Tibial artery (tissue), 4 donors: ENCODE measurements around the gene UVRAG.

Experiments used
- DNase-seq, 2 donors: peaks; one replicate each; pipeline ENCODE4 v3.0.0-alpha.2; 2019
- H3K27ac ChIP-seq, 2 donors: fragments of 200-600 bp; sonication (generic) in 1 of 2; 1 replicate in 1 of 2; 2 replicates in 1 of 2; pipeline ENCODE4 v1.5.1; 2018 to 2019; ENCODE audit warnings: mild to moderate bottlenecking in 1 of 2
- H3K27me3 ChIP-seq, 2 donors: fragments of 200-600 bp; sonication (generic) in 1 of 2; one replicate each; pipeline versions ENCODE4 v1.5.1 to v1.6.0; 2016 to 2019
- H3K36me3 ChIP-seq, 3 donors: fragments of 200-600 bp; sonication (generic) in 2 of 3; one replicate each; pipeline ENCODE4 v1.5.1; 2016 to 2019; ENCODE audit warnings: mild to moderate bottlenecking in 2 of 3
- H3K4me1 ChIP-seq, 4 donors: fragments of 200-600 bp; sonication (generic) in 2 of 4; 1 replicate in 3 of 4; 2 replicates in 1 of 4; pipeline ENCODE4 v1.5.1; 2016 to 2019
- H3K4me3 ChIP-seq, 2 donors: fragments of 200-600 bp; sonication (generic) in 1 of 2; 1 replicate in 1 of 2; 2 replicates in 1 of 2; pipeline ENCODE4 v1.5.1; 2018 to 2019; ENCODE audit warnings: mild to moderate bottlenecking in 2 of 2
- H3K9me3 ChIP-seq, 3 donors: fragments of 200-600 bp; sonication (generic) in 1 of 3; one replicate each; pipeline ENCODE4 v1.5.1; 2016 to 2019
- intact Hi-C: fragments of 100-400 bp; cut with DNase I; formaldehyde crosslinking; loops from one replicate; pipeline ENCODE4 v1.15.0; 2023; ENCODE audit warnings: low total_unique reads
- TF ChIP-seq, protein P1 (sequence below), 2 experiments: fragments of 200-600 bp in 1 of 2; fragments of 450-650 bp in 1 of 2; IDR thresholded peaks; one replicate each; pipeline ENCODE4 v1.5.1; 2017 to 2019; ENCODE audit warnings: antibody characterized with exemption in 2 of 2, mild to moderate bottlenecking in 1 of 2, moderate library complexity in 1 of 2

The UVRAG gene

DNA sequence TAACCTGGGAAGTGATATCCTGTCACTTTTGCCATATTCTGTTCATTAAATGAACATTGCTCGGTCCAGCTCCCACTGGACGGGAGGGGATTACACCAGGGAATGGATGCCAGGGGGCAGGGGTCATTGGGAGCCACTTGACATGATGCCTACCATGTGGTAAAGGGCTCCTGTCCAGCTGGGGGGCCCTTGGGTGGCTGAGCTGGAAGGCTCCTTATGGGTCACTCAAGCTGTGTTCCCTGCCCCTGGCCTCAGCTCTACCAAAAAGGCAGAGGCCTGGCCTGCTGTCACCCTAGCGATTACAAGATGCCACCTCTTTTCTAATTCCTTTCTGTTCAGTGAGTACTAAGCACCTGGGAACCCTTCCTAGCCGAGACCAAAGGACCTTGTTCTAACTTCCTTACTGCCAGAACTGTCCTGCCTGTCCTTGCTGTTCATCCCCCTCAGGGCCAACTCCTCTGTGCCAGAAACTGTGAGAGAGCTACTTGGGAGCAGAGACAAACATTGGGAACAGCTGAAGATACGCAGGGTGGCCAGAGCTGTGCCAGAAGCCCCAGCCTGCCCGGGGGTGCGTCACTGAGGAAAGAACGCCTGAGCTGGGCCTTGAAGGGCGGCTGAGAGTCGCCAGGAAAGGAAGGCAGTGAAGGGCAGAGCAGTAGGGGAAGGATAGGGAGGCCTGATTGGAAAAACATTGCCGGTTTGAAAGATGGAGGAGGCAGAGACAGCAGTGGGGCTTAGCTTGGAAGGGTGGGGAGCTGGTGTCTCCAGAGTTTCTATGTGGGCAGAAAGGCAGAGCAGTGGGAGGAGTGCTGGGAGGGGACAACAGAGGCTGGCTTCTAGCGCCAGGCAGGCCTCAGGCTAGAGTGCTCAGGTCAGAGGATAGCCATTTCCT lies 12.7 kb upstream of the UVRAG start:
- no peaks in the 10 kb centered on the region for H3K9me3 ChIP-seq
- no peaks in the 10 kb centered on the region for H3K36me3 ChIP-seq
- intact Hi-C loops: loop anchor here (2.0 kb wide), 1 partner anchor 65 kb away; no protein-coding TSS in a partner anchor

DNA sequence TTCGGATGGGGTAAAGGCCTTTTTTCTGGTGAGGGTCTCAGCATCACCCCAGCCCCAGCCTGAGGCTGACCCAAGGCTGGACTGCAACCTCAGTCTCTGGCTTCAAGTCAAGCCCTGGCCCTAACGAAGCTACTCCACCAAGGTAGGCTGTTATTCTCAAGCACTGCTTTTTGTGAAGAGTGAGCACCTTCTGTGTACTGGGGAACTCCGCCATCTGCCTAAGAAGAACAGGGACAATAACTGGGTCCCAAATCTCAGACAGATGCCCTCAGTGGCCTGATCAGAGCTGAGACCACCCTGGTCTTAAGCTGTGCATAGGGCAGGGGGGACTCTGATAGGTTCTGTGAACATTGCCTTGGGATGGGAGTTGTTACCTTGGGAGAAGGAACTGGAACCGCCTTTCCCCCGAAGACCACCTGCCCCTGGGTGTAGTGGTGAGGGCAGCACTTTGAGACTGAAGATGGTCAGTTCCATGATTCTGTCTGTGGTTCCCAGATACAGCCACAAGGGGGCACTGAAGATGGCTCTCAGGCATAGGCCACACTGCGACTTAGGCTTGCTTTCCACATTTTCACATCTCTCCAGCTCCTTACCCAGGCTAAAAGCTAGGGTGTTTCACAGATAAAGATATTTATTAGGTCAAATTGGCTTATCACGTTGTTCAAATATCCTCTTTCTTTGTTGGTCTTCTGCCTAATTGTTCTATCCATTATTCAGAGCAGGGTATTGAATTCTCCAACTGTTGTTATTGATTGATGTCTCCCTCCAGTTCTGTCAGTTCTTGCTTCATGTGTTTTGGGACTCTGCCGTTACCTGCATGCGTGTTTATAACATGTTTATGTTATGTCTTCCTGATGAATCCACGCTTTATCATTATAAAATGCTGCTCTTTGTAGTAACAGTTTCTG lies 11.8 kb upstream of the UVRAG start:
- H3K4me1 ChIP-seq: peaks cover 0 to 14% (median 0%) of the 10 kb centered on the region in 4 donors
- H3K9me3 ChIP-seq: no peaks in the 10 kb centered on the region
- H3K27ac ChIP-seq: no peak overlapping the region
- no peaks in the 10 kb centered on the region for H3K27me3 ChIP-seq
- TF ChIP-seq, protein P1, sequence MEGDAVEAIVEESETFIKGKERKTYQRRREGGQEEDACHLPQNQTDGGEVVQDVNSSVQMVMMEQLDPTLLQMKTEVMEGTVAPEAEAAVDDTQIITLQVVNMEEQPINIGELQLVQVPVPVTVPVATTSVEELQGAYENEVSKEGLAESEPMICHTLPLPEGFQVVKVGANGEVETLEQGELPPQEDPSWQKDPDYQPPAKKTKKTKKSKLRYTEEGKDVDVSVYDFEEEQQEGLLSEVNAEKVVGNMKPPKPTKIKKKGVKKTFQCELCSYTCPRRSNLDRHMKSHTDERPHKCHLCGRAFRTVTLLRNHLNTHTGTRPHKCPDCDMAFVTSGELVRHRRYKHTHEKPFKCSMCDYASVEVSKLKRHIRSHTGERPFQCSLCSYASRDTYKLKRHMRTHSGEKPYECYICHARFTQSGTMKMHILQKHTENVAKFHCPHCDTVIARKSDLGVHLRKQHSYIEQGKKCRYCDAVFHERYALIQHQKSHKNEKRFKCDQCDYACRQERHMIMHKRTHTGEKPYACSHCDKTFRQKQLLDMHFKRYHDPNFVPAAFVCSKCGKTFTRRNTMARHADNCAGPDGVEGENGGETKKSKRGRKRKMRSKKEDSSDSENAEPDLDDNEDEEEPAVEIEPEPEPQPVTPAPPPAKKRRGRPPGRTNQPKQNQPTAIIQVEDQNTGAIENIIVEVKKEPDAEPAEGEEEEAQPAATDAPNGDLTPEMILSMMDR (IDR thresholded peaks at IDR 0.05): peak; percentile 89 to 93
- no peaks in the 10 kb centered on the region for H3K36me3 ChIP-seq
- intact Hi-C loops: loop anchor here (2.0 kb wide), 1 partner anchor 64 kb away; no protein-coding TSS in a partner anchor
- H3K4me3 ChIP-seq: no peak overlapping the region
- peak; percentile 80 to 81 for DNase-seq

More for the DNA sequence above, 12.7 kb upstream of the UVRAG start:
- DNase-seq: no peak
- H3K4me1 ChIP-seq: peaks cover 0 to 14% (median 0%) of the 10 kb centered on the region in 4 donors
- H3K27ac ChIP-seq: no peak overlapping the region
- no peaks in the 10 kb centered on the region for H3K27me3 ChIP-seq
- H3K4me3 ChIP-seq: no peak overlapping the region
- TF ChIP-seq, protein P1 (IDR thresholded peaks at IDR 0.05): no peak

DNA sequence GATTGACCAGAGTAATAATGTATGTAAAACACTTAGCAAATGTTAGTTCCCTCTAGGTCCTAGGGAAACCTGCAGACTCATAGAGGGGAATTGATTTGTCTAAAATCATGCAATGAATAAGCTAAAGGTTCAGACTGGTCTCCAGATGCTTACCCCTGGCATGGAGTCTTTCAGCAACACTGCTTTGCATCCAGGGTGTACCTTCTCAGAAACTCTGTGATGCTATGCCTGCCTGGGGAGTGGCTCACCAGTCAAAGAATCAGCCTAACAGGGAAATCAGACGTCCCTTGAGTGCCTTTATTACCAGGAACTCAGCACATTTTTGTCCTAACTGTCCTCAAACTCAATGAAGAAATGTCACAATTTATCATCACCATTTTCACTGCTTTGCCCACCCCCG lies 5.9 kb upstream of the UVRAG start:
- TF ChIP-seq, protein P1 (IDR thresholded peaks at IDR 0.05): no peak
- no peak overlapping the region for H3K27ac ChIP-seq
- intact Hi-C loops: no loop called here
- DNase-seq: no peak
- peaks cover 0 to 6% (median 2%) of the 10 kb centered on the region in 4 donors for H3K4me1 ChIP-seq
- H3K9me3 ChIP-seq: no peaks in the 10 kb centered on the region
- H3K36me3 ChIP-seq: no peaks in the 10 kb centered on the region
- H3K4me3 ChIP-seq: no peak overlapping the region
- H3K27me3 ChIP-seq: no peaks in the 10 kb centered on the region

DNA sequence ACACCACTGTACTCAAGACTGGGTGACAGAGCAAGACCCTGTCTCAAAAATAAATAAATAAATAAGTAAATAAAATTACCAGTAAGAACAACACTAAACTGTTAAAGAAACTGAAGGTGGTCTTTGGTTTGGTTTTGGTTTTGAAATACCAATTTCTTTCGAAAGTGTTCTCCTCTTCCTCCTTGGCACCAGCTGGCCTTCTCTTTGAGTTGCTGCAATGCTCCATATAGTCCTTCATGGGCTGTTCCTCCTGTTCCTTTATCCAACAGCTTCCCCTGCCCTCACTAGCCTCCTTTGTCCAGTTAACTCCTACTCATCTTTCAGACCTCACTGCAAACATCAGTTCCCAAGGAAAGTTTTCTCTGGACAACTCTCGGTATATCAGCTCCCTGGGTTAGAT lies 5.0 kb upstream of the UVRAG start:
- H3K4me1 ChIP-seq: peaks cover 0 to 8% (median 3%) of the 10 kb centered on the region in 4 donors
- H3K27ac ChIP-seq: no peak overlapping the region
- H3K36me3 ChIP-seq: no peaks in the 10 kb centered on the region
- H3K9me3 ChIP-seq: no peaks in the 10 kb centered on the region
- DNase-seq: no peak
- H3K27me3 ChIP-seq: no peaks in the 10 kb centered on the region
- TF ChIP-seq, protein P1 (IDR thresholded peaks at IDR 0.05): no peak
- no peak overlapping the region for H3K4me3 ChIP-seq
- intact Hi-C loops: no loop called here

DNA sequence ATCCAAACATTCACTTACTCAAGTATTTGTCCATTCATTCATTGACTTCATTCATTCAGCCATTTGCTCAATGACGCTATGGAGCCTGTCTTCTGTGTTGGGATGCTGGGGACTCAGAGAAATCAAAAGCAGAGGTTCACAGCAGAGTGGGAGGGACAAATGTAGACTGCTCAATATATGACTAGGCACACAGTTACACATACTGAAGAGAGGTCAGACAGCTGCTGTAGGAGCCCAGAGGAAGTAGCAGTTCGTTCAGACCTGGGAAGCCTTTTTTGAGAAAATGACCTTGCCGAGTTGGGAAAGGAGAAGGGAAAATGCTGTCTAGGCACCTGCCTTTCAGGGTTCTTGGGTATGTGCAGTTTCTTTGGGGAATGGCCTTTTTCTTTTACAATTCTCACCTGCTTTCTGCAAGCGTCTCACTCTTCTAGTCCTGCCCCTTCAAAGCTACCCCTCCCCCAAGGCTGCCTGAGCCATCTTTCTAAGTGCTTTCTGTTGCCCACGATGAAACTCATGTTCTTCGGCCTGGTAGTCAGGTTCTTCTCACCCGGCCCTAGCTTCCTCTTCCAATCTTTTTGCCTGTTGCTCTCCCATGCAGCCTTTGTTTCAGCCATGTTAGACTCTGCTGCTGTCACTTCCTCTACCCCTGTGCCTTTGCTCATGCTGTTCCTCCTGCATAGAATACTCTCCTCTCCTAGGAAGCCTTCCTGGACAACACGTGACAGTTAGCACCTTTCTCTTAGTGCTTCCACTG lies 4.2 kb upstream of the UVRAG start:
- DNase-seq: no peak
- no peaks in the 10 kb centered on the region for H3K27me3 ChIP-seq
- H3K27ac ChIP-seq: no peak overlapping the region
- intact Hi-C loops: no loop called here
- peaks cover 0 to 8% (median 3%) of the 10 kb centered on the region in 4 donors for H3K4me1 ChIP-seq
- no peak overlapping the region for H3K4me3 ChIP-seq
- H3K9me3 ChIP-seq: no peaks in the 10 kb centered on the region
- H3K36me3 ChIP-seq: no peaks in the 10 kb centered on the region
- TF ChIP-seq, protein P1 (IDR thresholded peaks at IDR 0.05): no peak
